K562 (cell line): ENCODE measurements around the gene ATP8B2. TPM values are rescaled to one million over a fixed set of nuclear protein-coding genes. Genes with fewer than 3 reads are reported as not detected.

ENCODE experiments used
- ARID1B ChIP-seq: fragments of 450-650 bp; IDR thresholded peaks from 2 replicates; pipeline ENCODE4 v1.6.1; 2016; ENCODE audit warnings: antibody characterized with exemption, mild to moderate bottlenecking, inconsistent platforms
- ASH1L ChIP-seq: fragments of 450-650 bp; IDR thresholded peaks from 2 replicates; pipeline ENCODE4 v1.6.1; 2018; ENCODE audit warnings: borderline replicate concordance, mild to moderate bottlenecking, low read depth; ENCODE audit not compliant: partially characterized antibody
- BHLHE40 ChIP-seq: IDR thresholded peaks from 2 replicates; pipeline ENCODE4 v1.6.1; 2011; ENCODE audit warnings: low read length, improper control_type of control experiment
- CBFA2T2 ChIP-seq: fragments of 450-650 bp; conservative IDR thresholded peaks from 2 replicates; pipeline ENCODE4 v1.6.1; 2017; ENCODE audit warnings: mild to moderate bottlenecking
- CBX3 ChIP-seq, 2 experiments: IDR thresholded peaks; 1 replicate in 1 of 2; 2 replicates in 1 of 2; pipeline ENCODE4 v1.6.1; 2012; ENCODE audit warnings: inconsistent platforms in 2 of 2, low read length in 2 of 2, borderline replicate concordance in 1 of 2, control low read depth in 1 of 2
- CHAMP1 ChIP-seq: fragments of 450-650 bp; IDR thresholded peaks from 2 replicates; pipeline ENCODE4 v1.6.1; 2016; ENCODE audit warnings: mild to moderate bottlenecking
- DNMT1 ChIP-seq: fragments of 450-650 bp; IDR thresholded peaks from 2 replicates; pipeline ENCODE4 v1.6.1; 2016; ENCODE audit warnings: antibody characterized with exemption, mild to moderate bottlenecking
- DPF2 ChIP-seq: fragments of 450-650 bp; IDR thresholded peaks from 2 replicates; pipeline ENCODE4 v1.6.1; 2016
- GMEB1 ChIP-seq: fragments of 250-450 bp; sonication (Bioruptor Pico); IDR thresholded peaks from 2 replicates; pipeline ENCODE4 v1.4.0; 2020; ENCODE audit warnings: mild to moderate bottlenecking
- HDAC2 ChIP-seq: fragments of 450-650 bp; IDR thresholded peaks from 2 replicates; pipeline ENCODE4 v1.6.1; 2016; ENCODE audit warnings: mild to moderate bottlenecking
- HINFP ChIP-seq: fragments of 450-650 bp; conservative IDR thresholded peaks from 2 replicates; pipeline ENCODE4 v1.6.1; 2016; ENCODE audit warnings: missing genetic modification characterization, low read depth, mild to moderate bottlenecking, control low read depth, missing compliant biosample characterization
- HMGN3 ChIP-seq: IDR thresholded peaks from 2 replicates; pipeline ENCODE4 v1.6.1; 2011; ENCODE audit warnings: borderline replicate concordance, low read depth, mild to moderate bottlenecking, mixed read lengths, low read length; ENCODE audit not compliant: insufficient read length; ENCODE audit errors: extremely low read depth
- KLF1 ChIP-seq: fragments of 450-650 bp; IDR thresholded peaks from 2 replicates; pipeline ENCODE4 v1.6.1; 2016; ENCODE audit warnings: missing genetic modification characterization, missing compliant biosample characterization
- L3MBTL2 ChIP-seq: fragments of 450-650 bp; IDR thresholded peaks from 2 replicates; pipeline ENCODE4 v1.6.1; 2016; ENCODE audit warnings: mild to moderate bottlenecking, moderate library complexity
- MBD1 ChIP-seq: fragments of 250-450 bp; sonication (Bioruptor Pico); IDR thresholded peaks from 2 replicates; pipeline ENCODE4 v1.8.0; 2022; ENCODE audit warnings: inconsistent platforms
- MTA3 ChIP-seq: fragments of 450-650 bp; formaldehyde crosslinking; IDR thresholded peaks from 2 replicates; pipeline ENCODE4 v1.6.1; 2017; ENCODE audit warnings: mild to moderate bottlenecking, borderline replicate concordance
- MXI1 ChIP-seq: IDR thresholded peaks from 2 replicates; pipeline ENCODE4 v1.6.1; 2011; ENCODE audit warnings: low read depth, mild to moderate bottlenecking, improper control_type of control experiment, low read length
- SMAD4 ChIP-seq: fragments of 250-450 bp; sonication (Bioruptor Pico); conservative IDR thresholded peaks from 2 replicates; pipeline ENCODE4 v1.8.0; 2021; ENCODE audit warnings: inconsistent platforms, mild to moderate bottlenecking, moderate library complexity
- SMARCB1 ChIP-seq: IDR thresholded peaks from 2 replicates; pipeline ENCODE4 v1.6.1; 2011; ENCODE audit warnings: improper control_type of control experiment, low read depth; ENCODE audit not compliant: insufficient read length
- STAT5A ChIP-seq: IDR thresholded peaks from 2 replicates; pipeline ENCODE4 v1.6.1; 2012; ENCODE audit warnings: low read length, inconsistent platforms, borderline replicate concordance
- ZBTB1 ChIP-seq: sonication (generic); formaldehyde crosslinking; IDR thresholded peaks from 2 replicates; pipeline ENCODE4 v1.8.1; 2023; ENCODE audit warnings: missing genetic modification reagents, low read depth, mild to moderate bottlenecking, borderline replicate concordance
- ZNF134 ChIP-seq: fragments of 250-450 bp; sonication (Bioruptor Pico); conservative IDR thresholded peaks from 2 replicates; pipeline ENCODE4 v1.4.0; 2020
- ZNF444 ChIP-seq: fragments of 250-450 bp; sonication (Bioruptor Pico); IDR thresholded peaks from 2 replicates; pipeline ENCODE4 v1.4.0; 2020; ENCODE audit warnings: mild to moderate bottlenecking, moderate library complexity
- ZNF764 ChIP-seq: fragments of 250-450 bp; sonication (Bioruptor Pico); IDR thresholded peaks from 2 replicates; pipeline ENCODE4 v1.4.0; 2020; ENCODE audit warnings: low read depth, mild to moderate bottlenecking, moderate library complexity
- ZNF780A ChIP-seq: fragments of 250-450 bp; sonication (Bioruptor Pico); IDR thresholded peaks from 2 replicates; pipeline ENCODE4 v1.5.0; 2021; ENCODE audit warnings: mild to moderate bottlenecking
- polyA plus RNA-seq, 8 experiments: library from polyadenylated mRNA; depleted of rRNA in 4 of 8; stranded (reverse) in 5 of 8; unstranded in 3 of 8; fragments of >200 nt; fragmentation: Nextera tagmentation in 2 of 8; fragmentation: Illumina TruSeq in 1 of 8; extraction: Ambion mirVana in 2 of 8; extraction: Trizol in 1 of 8; gene quantifications; 2 replicates each; pipeline versions ENCODE4 v1.2.1 to v1.2.3, GENCODE V29; 2011 to 2014; ENCODE audit warnings: inconsistent platforms in 1 of 8, missing spikeins in 1 of 8
- total RNA-seq, 7 experiments: library from RNA; depleted of rRNA in 6 of 7; stranded (reverse); fragments of >200 nt in 6 of 7; fragmentation: Illumina TruSeq in 2 of 7; extraction: Trizol in 2 of 7; gene quantifications; 2 replicates each; pipeline versions ENCODE4 v1.2.1 to v1.2.3, GENCODE V29; 2011 to 2021; ENCODE audit warnings: low replicate concordance in 1 of 7

Gene ATP8B2
- total and polyA plus RNA-seq, 9 of the 15 experiments (the other 6 are each of a cell fraction or from before 2014, with no cell fraction given): 0.27 to 33.2 (median 18.4) TPM

GRCh38 chr1:154313066-154313356, 12.3 kb upstream of the ATP8B2 start (continued):
- TF ChIP-seq SMARCB1 (peak; percentile 52), DNMT1 (no peak), HDAC2 (peak; percentile 80), STAT5A (peak; percentile 44; the same call in 1 of the 2 replicates), MTA3 (peak; percentile 74; the same call in 1 of the 2 replicates), BHLHE40 (peak; percentile 80), MBD1 (CRISPR knock-in tag) (no peak), GMEB1 (no peak), DPF2 (peak; percentile 96), ZNF764 (CRISPR knock-in tag) (no peak), ZNF444 (CRISPR knock-in tag) (no peak), ZNF780A (no peak), ARID1B (peak; percentile 94), HINFP (no peak), CBFA2T2 (peak; percentile 86), ZBTB1 (CRISPR knock-in tag) (no peak), ZNF134 (CRISPR knock-in tag) (no peak), SMAD4 (CRISPR knock-in tag) (peak; percentile 78), CHAMP1 (no peak), MXI1 (no peak), KLF1 (tag) (no peak), HMGN3 (peak; percentile 44), L3MBTL2 (peak; percentile 45), CBX3 (IDR thresholded peaks at IDR 0.05; ENCODE audit: borderline replicate concordance in 1 of 2, low read length in 2 of 2) (peak in 1 of 2 experiments; percentile 49; a peak in 1 of 3 replicates), ASH1L (no peak)
